H9 (cell line): ENCODE data around the gene TRERF1. TPM values are rescaled to one million over a fixed set of nuclear protein-coding genes. Genes with fewer than 3 reads are reported as not detected.

Experiments
- DNase-seq: peaks from one replicate; pipeline ENCODE4 v3.0.0-alpha.2; 2017
- H2AFZ ChIP-seq: one replicate; pipeline ENCODE4 v1.6.1; 2013; ENCODE audit warnings: mild to moderate bottlenecking, low read length, control low read depth, moderate library complexity
- H2AK5ac ChIP-seq: 2 replicates; pipeline ENCODE4 v1.6.1; 2013; ENCODE audit warnings: low read length, control low read depth, mixed read lengths; ENCODE audit not compliant: insufficient read length
- H2BK120ac ChIP-seq: one replicate; pipeline ENCODE4 v1.6.1; 2013; ENCODE audit warnings: low read depth, mild to moderate bottlenecking, low read length, control low read depth, inconsistent platforms; ENCODE audit not compliant: poor library complexity, severe bottlenecking
- H2BK12ac ChIP-seq: 2 replicates; pipeline ENCODE4 v1.6.1; 2013; ENCODE audit warnings: low read length, control low read depth, mixed read lengths, low read depth; ENCODE audit not compliant: insufficient read length
- H2BK15ac ChIP-seq: 2 replicates; pipeline ENCODE4 v1.6.1; 2013; ENCODE audit warnings: low read depth, low read length, control low read depth
- H2BK20ac ChIP-seq: one replicate; pipeline ENCODE4 v1.6.1; 2013; ENCODE audit warnings: low read depth, mild to moderate bottlenecking, low read length, control low read depth, inconsistent platforms; ENCODE audit not compliant: poor library complexity, severe bottlenecking
- H2BK5ac ChIP-seq: 2 replicates; pipeline ENCODE4 v1.6.1; 2013; ENCODE audit warnings: low read length, control low read depth, mixed read lengths; ENCODE audit not compliant: insufficient read length
- H3K14ac ChIP-seq: 2 replicates; pipeline ENCODE4 v1.6.1; 2013; ENCODE audit warnings: low read length, control low read depth; ENCODE audit not compliant: insufficient read depth
- H3K18ac ChIP-seq: 2 replicates; pipeline ENCODE4 v1.6.1; 2013; ENCODE audit warnings: low read depth, mild to moderate bottlenecking, mixed read lengths, low read length, control low read depth; ENCODE audit not compliant: insufficient read length
- H3K23ac ChIP-seq: 2 replicates; pipeline ENCODE4 v1.6.1; 2013; ENCODE audit warnings: low read length, control low read depth, mixed read lengths, low read depth; ENCODE audit not compliant: insufficient read length
- H3K23me2 ChIP-seq: 2 replicates; pipeline ENCODE4 v1.6.1; 2013; ENCODE audit warnings: low read depth, mild to moderate bottlenecking, mixed read lengths, low read length, control low read depth; ENCODE audit not compliant: insufficient read length, poor library complexity, severe bottlenecking
- H3K27ac ChIP-seq: 2 replicates; pipeline ENCODE4 v1.5.1; 2013; ENCODE audit warnings: low read length, control low read depth, mixed read lengths, low read depth; ENCODE audit not compliant: insufficient read length
- H3K27me3 ChIP-seq: 2 replicates; pipeline ENCODE4 v1.6.1; 2013; ENCODE audit warnings: low read length, control low read depth, inconsistent platforms; ENCODE audit not compliant: insufficient read depth
- H3K4ac ChIP-seq: 2 replicates; pipeline ENCODE4 v1.6.1; 2013; ENCODE audit warnings: low read depth, mild to moderate bottlenecking, control low read depth, inconsistent platforms, low read length, moderate library complexity
- H3K4me1 ChIP-seq: 2 replicates; pipeline ENCODE4 v1.6.1; 2013; ENCODE audit warnings: low read length, control low read depth, inconsistent platforms; ENCODE audit not compliant: insufficient read depth
- H3K4me2 ChIP-seq: 2 replicates; pipeline ENCODE4 v1.6.1; 2013; ENCODE audit warnings: low read length, control low read depth, mixed read lengths; ENCODE audit not compliant: insufficient read length, insufficient read depth
- H3K56ac ChIP-seq: 2 replicates; pipeline ENCODE4 v1.6.1; 2013; ENCODE audit warnings: low read depth, mild to moderate bottlenecking, mixed read lengths, low read length, control low read depth; ENCODE audit not compliant: insufficient read length
- H3K79me1 ChIP-seq: 2 replicates; pipeline ENCODE4 v1.6.1; 2013; ENCODE audit warnings: low read depth, mild to moderate bottlenecking, moderate library complexity, low read length, control low read depth, inconsistent platforms; ENCODE audit not compliant: insufficient read depth, poor library complexity, severe bottlenecking
- H3K79me2 ChIP-seq: 2 replicates; pipeline ENCODE4 v1.6.1; 2013; ENCODE audit warnings: low read length, control low read depth, inconsistent platforms; ENCODE audit not compliant: insufficient read depth
- H3K9ac ChIP-seq: 2 replicates; pipeline ENCODE4 v1.6.1; 2013; ENCODE audit warnings: low read length, control low read depth, mixed read lengths; ENCODE audit not compliant: insufficient read length; ENCODE audit errors: extremely low read depth
- H3K9me3 ChIP-seq: one replicate; pipeline ENCODE4 v1.6.1; 2013; ENCODE audit warnings: low read depth, low read length, inconsistent platforms; ENCODE audit not compliant: control insufficient read depth
- H3T11ph ChIP-seq: one replicate; pipeline ENCODE4 v1.6.1; 2013; ENCODE audit warnings: mild to moderate bottlenecking, low read length, control low read depth, inconsistent platforms
- H4K20me1 ChIP-seq: one replicate; pipeline ENCODE4 v1.6.1; 2013; ENCODE audit not compliant: control insufficient read depth, insufficient read length, insufficient read depth
- H4K5ac ChIP-seq: 2 replicates; pipeline ENCODE4 v1.6.1; 2013; ENCODE audit warnings: low read depth, mild to moderate bottlenecking, mixed read lengths, low read length, control low read depth; ENCODE audit not compliant: insufficient read length
- H4K8ac ChIP-seq: replicated peaks from 2 replicates; pipeline ENCODE4 v1.6.1; 2013; ENCODE audit warnings: low read length, control low read depth, mixed read lengths, low read depth; ENCODE audit not compliant: insufficient read length
- H4K91ac ChIP-seq: 2 replicates; pipeline ENCODE4 v1.6.1; 2013; ENCODE audit warnings: low read depth, mild to moderate bottlenecking, moderate library complexity, mixed read lengths, low read length, control low read depth; ENCODE audit not compliant: insufficient read length
- H3K27ac Mint-ChIP-seq, 3 experiments: 2 replicates in 2 of 3; 3 replicates in 1 of 3; pipeline ENCODE4 v1.8.0; 2020 to 2021; ENCODE audit warnings: mixed read lengths in 3 of 3, mild to moderate bottlenecking in 1 of 3, moderate library complexity in 1 of 3
- H3K27me3 Mint-ChIP-seq: 2 replicates; pipeline ENCODE4 v1.8.0; 2021; ENCODE audit warnings: low read depth, mild to moderate bottlenecking, moderate library complexity, mixed read lengths
- H3K36me3 Mint-ChIP-seq, 3 experiments: 2 replicates in 2 of 3; 3 replicates in 1 of 3; pipeline ENCODE4 v1.8.0; 2020 to 2021; ENCODE audit warnings: low read depth in 3 of 3, mixed read lengths in 3 of 3; ENCODE audit not compliant: insufficient read depth in 1 of 3
- H3K4me1 Mint-ChIP-seq, 2 experiments: 2 replicates each; pipeline ENCODE4 v1.8.0; 2020; ENCODE audit warnings: mixed read lengths in 2 of 2
- H3K4me3 Mint-ChIP-seq, 2 experiments: 2 replicates in 1 of 2; 3 replicates in 1 of 2; pipeline ENCODE4 v1.8.0; 2020 to 2021; ENCODE audit warnings: mild to moderate bottlenecking in 2 of 2, mixed read lengths in 2 of 2, moderate library complexity in 1 of 2
- H3K9me3 Mint-ChIP-seq, 2 experiments: 2 replicates in 1 of 2; 3 replicates in 1 of 2; pipeline ENCODE4 v1.8.0; 2020; ENCODE audit warnings: mild to moderate bottlenecking in 2 of 2, mixed read lengths in 2 of 2, moderate library complexity in 1 of 2
- WGBS: extraction: QIAGEN DNeasy Blood & Tissue Kit; methylation state at CpG from one replicate; pipeline ENCODE4 v1.1.7; 2013; ENCODE audit warnings: missing lambda C conversion rate, low lambda C conversion rate, mixed read lengths; ENCODE audit not compliant: insufficient read length; ENCODE audit errors: extremely low coverage; 5-methylcytosine and 5-hydroxymethylcytosine counted together
- total RNA-seq: library from RNA; stranded (reverse); gene quantifications from 2 replicates; pipeline ENCODE4 v1.2.1, GENCODE V29; 2021
- TF ChIP-seq, protein P1 (sequence below): fragments of 200-600 bp; sonication (generic); conservative IDR thresholded peaks from 3 replicates; pipeline ENCODE4 v1.8.0; 2021; ENCODE audit warnings: antibody characterized with exemption, mild to moderate bottlenecking

Gene TRERF1
- total RNA-seq, 1 experiment from 2014 or later = 19.7 TPM

DNA sequence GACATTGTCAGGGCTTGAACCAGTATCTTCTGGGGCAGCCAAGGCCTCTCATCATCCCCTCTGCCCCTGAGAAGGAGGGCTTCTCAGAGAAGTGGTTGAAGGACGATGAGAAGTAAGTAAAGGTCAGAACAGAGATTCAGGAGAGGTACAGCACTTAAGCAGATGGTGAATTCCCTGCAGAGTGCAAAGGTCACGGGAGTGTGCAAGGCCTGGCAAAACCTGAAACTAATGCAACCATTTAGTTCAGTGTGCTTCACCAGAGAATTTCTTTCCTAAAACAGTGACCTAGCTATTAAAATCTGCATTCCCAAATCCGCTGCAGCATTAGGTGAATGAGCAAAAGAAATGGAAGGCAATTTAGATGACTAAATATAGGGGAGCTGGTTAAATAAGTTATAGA, 58.4 kb downstream of the TRERF1 start:
- no peaks in the 10 kb centered on the region; the same call in 1 of the 2 replicates for H3K4me1 ChIP-seq
- H4K20me1 ChIP-seq = peaks cover 2% of the 10 kb centered on the region
- no peak overlapping the region for H2AFZ ChIP-seq
- H3K4me2 ChIP-seq = no peak overlapping the region
- no peak overlapping the region for H2BK120ac ChIP-seq
- H2BK5ac ChIP-seq = no peak overlapping the region
- Mint-ChIP-seq H3K4me1 (peaks cover 54 to 63% of the 10 kb centered on the region in 2 experiments), H3K36me3 (peaks cover 0 to 5% (median 2%) of the 10 kb centered on the region in 3 experiments; a peak in 2 of 7 replicates), H3K9me3 (no peaks in the 10 kb centered on the region), H3K4me3 (no peak overlapping the region), H3K27ac (no peak overlapping the region; a peak in 1 of 7 replicates), H3K27me3 (no peaks in the 10 kb centered on the region)
- H3T11ph ChIP-seq = no peak overlapping the region
- no peak overlapping the region for H3K4ac ChIP-seq
- H3K27me3 ChIP-seq = no peaks in the 10 kb centered on the region
- no peak overlapping the region for H3K14ac ChIP-seq
- H3K79me2 ChIP-seq = peaks cover 10% of the 10 kb centered on the region; the same call in 1 of the 2 replicates
- no peak overlapping the region for H3K9ac ChIP-seq
- H3K27ac ChIP-seq = no peak overlapping the region
- DNase-seq = no peak
- no peak overlapping the region for H4K5ac ChIP-seq
- no peak overlapping the region for H2BK20ac ChIP-seq
- H3K9me3 ChIP-seq = no peaks in the 10 kb centered on the region
- H4K8ac ChIP-seq = no peak overlapping the region
- H2AK5ac ChIP-seq = no peak overlapping the region
- no peaks in the 10 kb centered on the region for H3K23me2 ChIP-seq
- H2BK12ac ChIP-seq = no peak overlapping the region
- H3K18ac ChIP-seq = no peak overlapping the region
- TF ChIP-seq, protein P1, sequence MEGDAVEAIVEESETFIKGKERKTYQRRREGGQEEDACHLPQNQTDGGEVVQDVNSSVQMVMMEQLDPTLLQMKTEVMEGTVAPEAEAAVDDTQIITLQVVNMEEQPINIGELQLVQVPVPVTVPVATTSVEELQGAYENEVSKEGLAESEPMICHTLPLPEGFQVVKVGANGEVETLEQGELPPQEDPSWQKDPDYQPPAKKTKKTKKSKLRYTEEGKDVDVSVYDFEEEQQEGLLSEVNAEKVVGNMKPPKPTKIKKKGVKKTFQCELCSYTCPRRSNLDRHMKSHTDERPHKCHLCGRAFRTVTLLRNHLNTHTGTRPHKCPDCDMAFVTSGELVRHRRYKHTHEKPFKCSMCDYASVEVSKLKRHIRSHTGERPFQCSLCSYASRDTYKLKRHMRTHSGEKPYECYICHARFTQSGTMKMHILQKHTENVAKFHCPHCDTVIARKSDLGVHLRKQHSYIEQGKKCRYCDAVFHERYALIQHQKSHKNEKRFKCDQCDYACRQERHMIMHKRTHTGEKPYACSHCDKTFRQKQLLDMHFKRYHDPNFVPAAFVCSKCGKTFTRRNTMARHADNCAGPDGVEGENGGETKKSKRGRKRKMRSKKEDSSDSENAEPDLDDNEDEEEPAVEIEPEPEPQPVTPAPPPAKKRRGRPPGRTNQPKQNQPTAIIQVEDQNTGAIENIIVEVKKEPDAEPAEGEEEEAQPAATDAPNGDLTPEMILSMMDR = no peak
- H4K91ac ChIP-seq = no peak overlapping the region
- no peak overlapping the region for H3K56ac ChIP-seq
- peaks cover 8% of the 10 kb centered on the region for H3K79me1 ChIP-seq
- no peak overlapping the region for H3K23ac ChIP-seq
- no CpG with 5 or more reads among the region's 3 CpGs for WGBS
- H2BK15ac ChIP-seq = no peak overlapping the region
